Spleen (tissue), 11 donors: ENCODE results near the gene ZC3H4. TPM values are rescaled to one million over a fixed set of nuclear protein-coding genes. Genes with fewer than 3 reads are reported as not detected.
"Not testable (repeated sequence)": the region's sequence is repeated elsewhere in the genome, so short reads cannot be mapped to it uniquely, and the experiment has no call there.

Experiments used
- DNase-seq: peaks from one replicate; pipeline ENCODE4 v3.0.0-alpha.2; 2020
- H3K27ac ChIP-seq, 8 donors: fragments of 200-600 bp; sonication (generic) in 7 of 8; 1 replicate in 4 of 8; 2 replicates in 4 of 8; pipeline versions ENCODE4 v1.5.0 to v1.8.0; 2016 to 2021; ENCODE audit warnings: inconsistent platforms in 4 of 8, mild to moderate bottlenecking in 4 of 8, moderate library complexity in 1 of 8
- H3K27me3 ChIP-seq, 7 donors: fragments of 200-600 bp; sonication (generic) in 6 of 7; replicated peaks in 1 of 7; 1 replicate in 4 of 7; 2 replicates in 3 of 7; pipeline versions ENCODE4 v1.5.0 to v1.8.0; 2016 to 2021; ENCODE audit warnings: inconsistent platforms in 3 of 7, mild to moderate bottlenecking in 1 of 7
- H3K36me3 ChIP-seq, 6 donors: fragments of 200-600 bp; sonication (generic) in 5 of 6; 1 replicate in 4 of 6; 2 replicates in 2 of 6; pipeline versions ENCODE4 v1.5.0 to v1.8.0; 2016 to 2021; ENCODE audit warnings: inconsistent platforms in 2 of 6
- H3K4me1 ChIP-seq, 6 donors: fragments of 200-600 bp; sonication (generic) in 5 of 6; 1 replicate in 3 of 6; 2 replicates in 3 of 6; pipeline versions ENCODE4 v1.5.0 to v1.8.0; 2016 to 2021; ENCODE audit warnings: inconsistent platforms in 3 of 6
- H3K4me3 ChIP-seq, 8 donors: fragments of 200-600 bp; sonication (generic) in 7 of 8; 1 replicate in 4 of 8; 2 replicates in 4 of 8; pipeline versions ENCODE4 v1.5.0 to v1.8.0; 2016 to 2021; ENCODE audit warnings: inconsistent platforms in 4 of 8, mild to moderate bottlenecking in 4 of 8, moderate library complexity in 2 of 8
- H3K9me3 ChIP-seq, 8 donors: fragments of 200-600 bp; sonication (generic) in 7 of 8; 1 replicate in 4 of 8; 2 replicates in 4 of 8; pipeline versions ENCODE4 v1.5.0 to v1.8.0; 2016 to 2021; ENCODE audit warnings: inconsistent platforms in 4 of 8
- POLR2A ChIP-seq, 3 donors: fragments of 450-650 bp; IDR thresholded peaks; one replicate each; pipeline ENCODE4 v1.5.1; 2017; ENCODE audit warnings: antibody characterized with exemption in 3 of 3, mild to moderate bottlenecking in 1 of 3
- POLR2AphosphoS5 ChIP-seq, 3 donors: sonication (generic); formaldehyde crosslinking; IDR thresholded peaks; one replicate each; pipeline ENCODE4 v1.5.1; 2017; ENCODE audit warnings: antibody characterized with exemption in 3 of 3
- WGBS, 5 donors: extraction: QIAGEN DNeasy Blood & Tissue Kit in 3 of 5; methylation state at CpG; one replicate each; pipeline versions ENCODE4 v1.1.5 to v1.1.7; 2013 to 2018; 5-methylcytosine and 5-hydroxymethylcytosine counted together
- intact Hi-C: fragments of 100-400 bp; cut with DNase I; formaldehyde crosslinking; loops from one replicate; pipeline ENCODE4 v1.15.0; 2023; ENCODE audit warnings: low total_unique reads
- polyA plus RNA-seq, 3 donors: library from polyadenylated mRNA; stranded (reverse); fragments of 200-250 nt; gene quantifications; one replicate each; pipeline ENCODE4 v1.2.1, GENCODE V29; 2013
- total RNA-seq, 7 donors: library from RNA; depleted of rRNA in 3 of 7; stranded (reverse); fragments of >200 nt in 3 of 7; fragmentation: NEBNext Ultra II Directional in 4 of 7; extraction: Animal tissue kit (Norgen Biotek cat#: 25700) in 4 of 7; gene quantifications; one replicate each; pipeline versions ENCODE4 v1.1.0 to v1.2.1, GENCODE V29; 2016 to 2021
- TF ChIP-seq, protein P1 (sequence below), 11 experiments: fragments of 200-600 bp in 7 of 11; fragments of 450-650 bp in 4 of 11; sonication (generic) in 4 of 11; IDR thresholded peaks in 8 of 11; conservative IDR thresholded peaks in 3 of 11; 1 replicate in 7 of 11; 2 replicates in 4 of 11; pipeline versions ENCODE4 v1.4.0 to v1.8.0; 2016 to 2021; ENCODE audit warnings: antibody characterized with exemption in 11 of 11, inconsistent platforms in 4 of 11, mild to moderate bottlenecking in 1 of 11
- donor health status: healthy with polysubstance abuse.
- donor health status: DM: no; HTN: no; CAD: no; lungs with moderate emphysema.
- donor health status: DM: no; HTN: no; CAD: no.
- donor health status: Bipolar disorder and iron deficiency.
- donor health status: healthy.
- donor health status: DM: no; HTN: no; CAD: no.
- donor health status: DM: yes; HTN: yes; CAD: no.

ZC3H4 gene
- total and polyA plus RNA-seq, 10 donors = 6.0 to 68.7 (median 33.4) TPM

- Histone ChIP-seq H3K36me3 (peaks cover 0 to 89% (median 36%) of the 10 kb centered on the region in 6 donors), H3K4me3 (no peak overlapping the region), H3K4me1 (peaks cover 0 to 74% (median 8%) of the 10 kb centered on the region in 6 donors), H3K27ac (no peak overlapping the region), H3K9me3 (no peaks in the 10 kb centered on the region), H3K27me3 (no peaks in the 10 kb centered on the region)
- TF ChIP-seq POLR2AphosphoS5 (IDR thresholded peaks at IDR 0.05) (no peak), POLR2A (IDR thresholded peaks at IDR 0.05) (no peak)
- TF ChIP-seq, protein P1, sequence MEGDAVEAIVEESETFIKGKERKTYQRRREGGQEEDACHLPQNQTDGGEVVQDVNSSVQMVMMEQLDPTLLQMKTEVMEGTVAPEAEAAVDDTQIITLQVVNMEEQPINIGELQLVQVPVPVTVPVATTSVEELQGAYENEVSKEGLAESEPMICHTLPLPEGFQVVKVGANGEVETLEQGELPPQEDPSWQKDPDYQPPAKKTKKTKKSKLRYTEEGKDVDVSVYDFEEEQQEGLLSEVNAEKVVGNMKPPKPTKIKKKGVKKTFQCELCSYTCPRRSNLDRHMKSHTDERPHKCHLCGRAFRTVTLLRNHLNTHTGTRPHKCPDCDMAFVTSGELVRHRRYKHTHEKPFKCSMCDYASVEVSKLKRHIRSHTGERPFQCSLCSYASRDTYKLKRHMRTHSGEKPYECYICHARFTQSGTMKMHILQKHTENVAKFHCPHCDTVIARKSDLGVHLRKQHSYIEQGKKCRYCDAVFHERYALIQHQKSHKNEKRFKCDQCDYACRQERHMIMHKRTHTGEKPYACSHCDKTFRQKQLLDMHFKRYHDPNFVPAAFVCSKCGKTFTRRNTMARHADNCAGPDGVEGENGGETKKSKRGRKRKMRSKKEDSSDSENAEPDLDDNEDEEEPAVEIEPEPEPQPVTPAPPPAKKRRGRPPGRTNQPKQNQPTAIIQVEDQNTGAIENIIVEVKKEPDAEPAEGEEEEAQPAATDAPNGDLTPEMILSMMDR (IDR thresholded peaks at IDR 0.05 in 8 of 11, conservative IDR thresholded peaks at IDR 0.05 in 3 of 11) = no peak
- no peak for DNase-seq
- intact Hi-C loops = no loop called here
Measured at GRCh38 chr19:47141695-47142094, 28.1 kb upstream of the ZC3H4 start.

DNA sequence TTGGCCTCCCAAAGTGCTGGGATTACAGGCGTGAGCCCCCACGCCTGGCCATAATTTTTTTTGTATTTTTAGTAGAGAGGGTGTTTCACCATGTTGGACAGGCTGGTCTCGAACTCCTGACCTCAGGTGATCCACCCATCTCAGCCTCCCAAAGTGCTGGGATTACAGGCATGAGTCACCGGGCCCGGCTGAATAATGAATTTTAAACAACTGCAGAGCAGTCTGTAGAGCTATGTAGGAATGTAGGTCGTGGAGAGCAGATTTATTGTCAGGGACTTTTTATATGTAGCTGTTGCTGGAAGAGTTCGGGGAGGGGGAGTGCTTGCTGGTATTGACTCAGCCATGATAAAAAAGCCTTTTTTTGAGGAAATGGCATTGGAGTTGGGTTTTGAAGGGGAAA is 27.7 kb upstream of the ZC3H4 start:
- intact Hi-C loops = not testable (repeated sequence)
- WGBS, 5 donors = 67 to 86% (median 70%) methylated on average over 7 of the region's 7 CpGs

DNA sequence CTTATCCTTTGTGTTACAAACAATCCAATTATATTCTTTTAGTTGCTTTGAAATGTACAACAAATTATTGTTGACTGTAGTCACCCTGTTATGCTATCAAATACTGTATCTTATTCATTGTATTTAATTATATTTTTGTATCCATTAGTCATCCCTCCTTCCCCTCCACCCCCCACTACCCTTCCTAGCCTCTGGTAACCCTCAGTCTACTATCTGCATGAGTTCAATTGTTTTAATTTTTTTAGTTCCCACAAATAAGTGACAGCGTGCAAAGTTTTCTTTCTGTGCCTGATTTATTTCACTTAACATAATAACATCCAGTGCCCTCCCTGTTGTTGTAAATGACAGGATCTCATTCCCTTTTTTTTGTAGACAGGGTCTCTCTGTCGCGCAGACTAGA is 21.6 kb upstream of the ZC3H4 start:
- H3K27ac ChIP-seq = peak overlapping the region in 4 of 8 donors; percentile 36 to 50 (median 37)
- no peak for DNase-seq
- intact Hi-C loops = no loop called here
- no peaks in the 10 kb centered on the region for H3K27me3 ChIP-seq
- 77 to 90% (median 85%) methylated on average over 3 of the region's 3 CpGs for whole genome bisulfite sequencing, 5 donors
- no peaks in the 10 kb centered on the region for H3K9me3 ChIP-seq
- peaks cover 0 to 55% (median 0%) of the 10 kb centered on the region in 6 donors for H3K36me3 ChIP-seq
- TF ChIP-seq POLR2AphosphoS5 (IDR thresholded peaks at IDR 0.05) (no peak), POLR2A (IDR thresholded peaks at IDR 0.05) (no peak)
- TF ChIP-seq, protein P1 (IDR thresholded peaks at IDR 0.05 in 8 of 11, conservative IDR thresholded peaks at IDR 0.05 in 3 of 11) = no peak
- H3K4me3 ChIP-seq = no peak overlapping the region
- H3K4me1 ChIP-seq = peaks cover 9 to 87% (median 46%) of the 10 kb centered on the region in 6 donors

More for the DNA sequence above, 27.7 kb upstream of the ZC3H4 start:
- peaks cover 0 to 74% (median 10%) of the 10 kb centered on the region in 6 donors for H3K4me1 ChIP-seq
- not testable (repeated sequence) for H3K4me3 ChIP-seq, H3K27ac ChIP-seq, H3K27me3 ChIP-seq, DNase-seq, H3K9me3 ChIP-seq
- H3K36me3 ChIP-seq = peaks cover 0 to 89% (median 31%) of the 10 kb centered on the region in 6 donors

GRCh38 chr19:47134545-47134944 is 21.0 kb upstream of the ZC3H4 start:
- Histone ChIP-seq H3K27ac (peak overlapping the region in 5 of 8 donors; percentile 36 to 51 (median 45)), H3K9me3 (no peaks in the 10 kb centered on the region), H3K4me3 (no peak overlapping the region), H3K27me3 (no peaks in the 10 kb centered on the region), H3K4me1 (peaks cover 9 to 90% (median 47%) of the 10 kb centered on the region in 6 donors), H3K36me3 (peaks cover 0 to 50% (median 0%) of the 10 kb centered on the region in 6 donors)
- no peak for DNase-seq
- intact Hi-C loops = no loop called here
- WGBS, 5 donors = 77 to 88% (median 82%) methylated on average over 2 of the region's 2 CpGs
- TF ChIP-seq, protein P1 (IDR thresholded peaks at IDR 0.05 in 8 of 11, conservative IDR thresholded peaks at IDR 0.05 in 3 of 11) = no peak
- TF ChIP-seq POLR2AphosphoS5 (IDR thresholded peaks at IDR 0.05) (peak in 1 of 3 donors; percentile 24), POLR2A (IDR thresholded peaks at IDR 0.05) (no peak)
